Hematopoietic multipotent progenitor cell treated with erythropoietin and hydrocortisone succinate and interleukin-3 and kit ligand, for 8 days (in vitro differentiated cells): ENCODE results near the gene PDZRN3.

Experiments
- DNase-seq: peaks from one replicate; pipeline ENCODE4 v3.0.0-alpha.2; 2015

Gene PDZRN3

DNA sequence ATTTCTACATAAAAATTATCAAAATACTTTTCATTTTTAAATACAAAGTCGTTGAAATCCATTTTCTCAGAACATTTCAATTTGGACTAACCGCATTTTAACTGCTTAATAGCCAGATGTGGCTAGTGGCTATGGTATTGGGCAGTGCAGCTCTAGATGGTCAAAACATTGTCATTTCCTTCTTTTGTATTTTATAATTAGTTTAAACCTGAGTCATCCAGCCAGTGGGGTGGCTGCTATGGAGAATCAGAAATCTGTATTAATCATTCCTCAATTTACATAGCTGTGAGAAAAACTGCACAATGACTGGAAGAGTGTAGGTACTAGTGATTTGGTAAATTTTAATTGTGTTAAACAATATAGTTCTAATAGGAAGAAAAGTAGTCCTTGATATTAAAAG lies 245.3 kb downstream of the PDZRN3 start:
- no peak for DNase-seq

DNA sequence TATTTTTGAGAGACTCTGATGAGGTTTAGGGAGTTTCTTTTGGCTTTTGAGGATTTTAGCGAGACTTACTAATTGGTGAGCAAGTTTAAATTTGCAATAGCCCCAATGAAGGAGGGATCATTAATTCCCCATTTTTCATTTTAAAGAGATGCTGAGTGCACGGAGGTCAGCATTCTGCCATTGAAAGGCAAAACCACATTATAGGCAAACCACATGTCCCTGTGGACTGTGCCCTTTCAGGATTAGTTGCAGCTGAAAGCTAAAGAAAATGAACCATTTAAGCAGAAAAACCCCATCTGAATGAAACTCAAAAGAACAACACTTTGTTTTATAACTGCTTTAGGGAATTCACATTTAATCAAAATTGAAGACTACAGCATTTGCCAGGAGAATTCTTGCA lies 246.5 kb downstream of the PDZRN3 start:
- DNase-seq = no peak

GRCh38 chr3:73365756-73366397 lies 258.9 kb downstream of the PDZRN3 start:
- DNase-seq = no peak

DNA sequence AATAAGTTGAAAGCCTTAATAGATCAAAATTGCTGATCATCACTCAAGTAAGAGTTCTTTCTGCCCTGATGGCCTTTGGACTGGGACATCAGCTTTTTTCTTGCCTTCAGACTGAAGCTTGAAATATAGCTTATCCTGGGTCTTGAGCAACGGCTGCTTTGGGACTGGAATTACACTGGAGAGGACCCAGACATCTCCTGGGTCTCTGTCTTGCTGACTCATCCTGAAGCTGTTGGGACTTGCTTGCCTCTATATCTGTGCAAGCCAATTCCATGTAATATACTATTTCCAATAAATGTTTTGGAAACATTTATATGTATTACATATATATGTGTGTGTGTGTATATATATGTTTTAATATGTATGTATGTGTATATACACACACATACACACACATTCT lies 260.2 kb downstream of the PDZRN3 start:
- no peak for DNase-seq

- DNase-seq = no peak
Measured at GRCh38 chr3:73363093-73363492, 261.6 kb downstream of the PDZRN3 start.

DNA sequence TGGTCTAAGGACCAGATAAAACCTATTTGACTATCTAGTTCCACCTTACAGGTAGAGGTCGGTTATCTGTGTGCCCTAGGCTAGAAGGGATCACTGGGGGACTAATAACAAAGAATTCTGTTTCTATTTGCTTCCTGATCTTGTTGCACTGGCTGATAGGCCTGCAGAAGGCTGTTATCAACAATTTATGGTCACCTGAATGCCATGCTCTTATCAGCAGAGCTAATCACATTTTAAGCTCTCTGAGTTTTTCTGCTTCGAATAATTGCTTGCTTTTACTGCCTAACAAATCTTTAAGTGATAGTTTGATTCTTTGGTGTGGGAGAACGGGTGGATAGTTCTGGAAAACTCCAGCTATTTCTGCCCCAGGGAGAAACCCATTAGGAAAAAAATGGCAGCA lies 263.1 kb downstream of the PDZRN3 start:
- DNase-seq = no peak

GRCh38 chr3:73353649-73354217 lies 271.0 kb downstream of the PDZRN3 start:
- no peak for DNase-seq

DNA sequence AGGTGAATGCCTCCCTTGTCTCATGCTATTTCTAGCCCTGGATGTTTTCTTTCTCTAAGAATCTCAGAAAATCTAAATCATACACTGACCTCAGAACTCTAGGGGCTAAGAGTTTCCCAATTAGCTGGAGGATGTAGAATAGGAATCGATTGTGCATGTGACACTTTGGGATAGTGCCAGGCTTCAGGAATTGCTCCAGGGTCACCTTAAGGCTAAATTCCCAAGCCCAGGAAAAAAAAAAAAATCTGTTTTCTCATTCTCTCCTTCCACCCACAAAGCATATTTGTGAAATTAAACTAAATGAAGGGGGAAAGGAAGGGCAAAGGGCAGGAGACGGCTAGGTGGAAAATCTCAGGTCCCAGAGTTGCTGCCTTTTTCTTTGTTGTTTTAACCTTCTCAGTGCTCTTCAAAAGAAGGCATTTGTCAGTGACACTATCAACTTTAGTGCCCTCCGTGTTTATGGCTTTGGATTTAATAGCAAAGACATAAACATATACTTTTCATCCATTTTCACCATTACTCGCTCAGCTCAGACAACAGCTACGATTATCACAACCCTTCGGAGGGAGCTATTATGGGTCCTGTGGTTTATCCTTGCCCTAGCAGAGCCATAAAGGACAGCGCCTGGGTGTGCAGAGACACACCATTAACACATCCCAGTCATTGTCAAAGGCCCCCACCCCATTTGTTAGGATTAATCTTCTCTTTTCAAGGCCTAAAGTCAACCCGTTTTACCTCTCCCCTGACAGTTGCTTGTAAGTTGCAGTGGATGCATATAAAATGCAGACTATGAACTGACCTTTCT lies 271.7 kb downstream of the PDZRN3 start:
- no peak for DNase-seq

- no peak for DNase-seq
Measured at GRCh38 chr3:73351423-73352071, 273.2 kb downstream of the PDZRN3 start.

DNA sequence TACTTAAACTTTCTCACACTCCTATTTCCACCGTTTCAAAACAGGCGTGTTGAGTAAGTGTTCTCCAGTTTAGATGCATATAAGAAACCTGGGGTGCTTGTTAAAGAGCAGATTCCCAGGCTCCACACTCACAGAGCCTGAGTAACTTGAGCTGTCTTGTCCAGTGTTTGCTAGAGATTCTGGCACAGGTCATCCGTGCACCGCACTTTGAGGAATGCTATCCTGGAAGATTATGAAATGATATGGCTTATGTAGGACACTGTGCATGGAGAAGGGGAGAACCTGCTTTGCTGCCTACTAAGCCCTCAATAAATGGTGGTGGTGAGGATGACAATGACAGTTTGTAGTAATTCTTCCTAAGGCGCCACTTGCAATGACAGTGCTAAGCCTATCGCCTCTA lies 273.7 kb downstream of the PDZRN3 start:
- no peak for DNase-seq

GRCh38 chr3:73349657-73350056 lies 275.1 kb downstream of the PDZRN3 start:
- DNase-seq = no peak

GRCh38 chr3:73342077-73342476 lies 282.7 kb downstream of the PDZRN3 start:
- no peak for DNase-seq

GRCh38 chr3:73341272-73341935 lies 283.3 kb downstream of the PDZRN3 start:
- no peak for DNase-seq

- DNase-seq = no peak
Measured at GRCh38 chr3:73332558-73332957, 292.2 kb downstream of the PDZRN3 start.
